IPS DF 4.7 (cell line): ENCODE data around the gene KIF6.
"Not testable (repeated sequence)": the region's sequence is repeated elsewhere in the genome, so short reads cannot be mapped to it uniquely, and the experiment has no call there.

Experiments
- DNase-seq: peaks from one replicate; pipeline ENCODE4 v3.0.0-alpha.2; 2013; ENCODE audit warnings: low spot score; ENCODE audit errors: extremely low read depth

The KIF6 gene

GRCh38 chr6:39502362-39502955 lies 222.7 kb downstream of the KIF6 start:
- DNase-seq, result not testable (repeated sequence)

GRCh38 chr6:39499053-39499452 lies 226.2 kb downstream of the KIF6 start:
- no peak for DNase-seq

- DNase-seq, result no peak
Measured at GRCh38 chr6:39498096-39498495, 227.1 kb downstream of the KIF6 start.

- DNase-seq, result no peak
Measured at GRCh38 chr6:39496915-39497314, 228.3 kb downstream of the KIF6 start.

GRCh38 chr6:39496456-39496855 lies 228.8 kb downstream of the KIF6 start:
- DNase-seq, result no peak

GRCh38 chr6:39495640-39496039 lies 229.6 kb downstream of the KIF6 start:
- no peak for DNase-seq

- DNase-seq, result no peak
Measured at GRCh38 chr6:39494998-39495397, 230.2 kb downstream of the KIF6 start.

- DNase-seq, result no peak
Measured at GRCh38 chr6:39493777-39494176, 231.4 kb downstream of the KIF6 start.

- DNase-seq, result no peak
Measured at GRCh38 chr6:39493174-39493573, 232.0 kb downstream of the KIF6 start.

- no peak for DNase-seq
Measured at GRCh38 chr6:39490108-39490507, 235.1 kb downstream of the KIF6 start.

GRCh38 chr6:39488255-39488879 lies 236.8 kb downstream of the KIF6 start:
- DNase-seq, result no peak

GRCh38 chr6:39484276-39484675 lies 240.9 kb downstream of the KIF6 start:
- DNase-seq, result no peak

GRCh38 chr6:39479819-39480218 lies 245.4 kb downstream of the KIF6 start:
- DNase-seq, result not testable (repeated sequence)

GRCh38 chr6:39476670-39477069 lies 248.5 kb downstream of the KIF6 start:
- DNase-seq, result no peak

GRCh38 chr6:39476151-39476550 lies 249.1 kb downstream of the KIF6 start:
- no peak for DNase-seq

- DNase-seq, result no peak
Measured at GRCh38 chr6:39471954-39472659, 253.1 kb downstream of the KIF6 start.

GRCh38 chr6:39470506-39470905 lies 254.7 kb downstream of the KIF6 start:
- no peak for DNase-seq

- no peak for DNase-seq
Measured at GRCh38 chr6:39468385-39468784, 256.8 kb downstream of the KIF6 start.

GRCh38 chr6:39466631-39467030 lies 258.6 kb downstream of the KIF6 start:
- no peak for DNase-seq

- DNase-seq, result no peak
Measured at GRCh38 chr6:39465539-39465938, 259.7 kb downstream of the KIF6 start.

- no peak for DNase-seq
Measured at GRCh38 chr6:39464067-39464466, 261.1 kb downstream of the KIF6 start.

- DNase-seq, result no peak
Measured at GRCh38 chr6:39453956-39454524, 271.2 kb downstream of the KIF6 start.
